ENCODE data around the gene SERINC5.

The SERINC5 gene

GRCh38 chr5:80071510-80072021, 184.3 kb downstream of the SERINC5 start (continued):
- TF ChIP-seq TOX (CRISPR knock-in tag; IDR thresholded peaks at IDR 0.05; ENCODE audit: borderline replicate concordance) (no peak), CSRNP3 (CRISPR knock-in tag; IDR thresholded peaks at IDR 0.05) (no peak), OSR1 (CRISPR knock-in tag; IDR thresholded peaks at IDR 0.05) (no peak), TSHZ2 (CRISPR knock-in tag; IDR thresholded peaks at IDR 0.05) (no peak), TCF4 (CRISPR knock-in tag; IDR thresholded peaks at IDR 0.05; ENCODE audit: borderline replicate concordance) (no peak), SNAI2 (CRISPR knock-in tag; IDR thresholded peaks at IDR 0.05) (no peak), ZNF565 (CRISPR knock-in tag; conservative IDR thresholded peaks at IDR 0.05; ENCODE audit: low read depth) (no peak)

GRCh38 chr5:80070338-80071056, 185.4 kb downstream of the SERINC5 start:
- no peak; the same call in 1 of the 3 replicates for ATAC-seq
- TF ChIP-seq CSDC2 (CRISPR knock-in tag; IDR thresholded peaks at IDR 0.05) (no peak), PPARA (CRISPR knock-in tag; IDR thresholded peaks at IDR 0.05; ENCODE audit: borderline replicate concordance) (no peak), ZFP3 (CRISPR knock-in tag; IDR thresholded peaks at IDR 0.05) (no peak), TCF4 (CRISPR knock-in tag; IDR thresholded peaks at IDR 0.05; ENCODE audit: borderline replicate concordance) (no peak), TOX (CRISPR knock-in tag; IDR thresholded peaks at IDR 0.05; ENCODE audit: borderline replicate concordance) (no peak), ZC3H10 (CRISPR knock-in tag; IDR thresholded peaks at IDR 0.05) (no peak)

- TF ChIP-seq RARB (CRISPR knock-in tag; IDR thresholded peaks at IDR 0.05): no peak
- TF ChIP-seq CSRNP3 (CRISPR knock-in tag; IDR thresholded peaks at IDR 0.05): no peak
- no peak for TF ChIP-seq TCF4 (CRISPR knock-in tag; IDR thresholded peaks at IDR 0.05; ENCODE audit: borderline replicate concordance)
- TF ChIP-seq ARNTL (CRISPR knock-in tag; IDR thresholded peaks at IDR 0.05; ENCODE audit: borderline replicate concordance, low read depth): no peak
- ATAC-seq: no peak
These were observed 185.9 kb downstream of the SERINC5 start for GRCh38 chr5:80069918-80070318.

- ATAC-seq: no peak
- TF ChIP-seq CSRNP3 (CRISPR knock-in tag; IDR thresholded peaks at IDR 0.05) (no peak), TCF4 (CRISPR knock-in tag; IDR thresholded peaks at IDR 0.05; ENCODE audit: borderline replicate concordance) (no peak), ZNF70 (CRISPR knock-in tag; IDR thresholded peaks at IDR 0.05) (no peak), PATZ1 (CRISPR knock-in tag; IDR thresholded peaks at IDR 0.05; ENCODE audit: borderline replicate concordance) (no peak), RARB (CRISPR knock-in tag; IDR thresholded peaks at IDR 0.05) (no peak), ISL1 (CRISPR knock-in tag; IDR thresholded peaks at IDR 0.05) (no peak), SNAI2 (CRISPR knock-in tag; IDR thresholded peaks at IDR 0.05) (no peak), ZNF8 (CRISPR knock-in tag; IDR thresholded peaks at IDR 0.05) (no peak)
These were observed 186.5 kb downstream of the SERINC5 start for GRCh38 chr5:80069251-80069800.

Measured in SK-N-SH treated with all-trans-retinoic acid at 6 μM for 48 hours (cell line).